ENCODE results near the gene DPP3. TPM values are rescaled to one million over a fixed set of nuclear protein-coding genes. Genes with fewer than 3 reads are reported as not detected.

Gene DPP3
- total RNA-seq, 1 experiment from 2014 or later, result 86.7 TPM

DNA sequence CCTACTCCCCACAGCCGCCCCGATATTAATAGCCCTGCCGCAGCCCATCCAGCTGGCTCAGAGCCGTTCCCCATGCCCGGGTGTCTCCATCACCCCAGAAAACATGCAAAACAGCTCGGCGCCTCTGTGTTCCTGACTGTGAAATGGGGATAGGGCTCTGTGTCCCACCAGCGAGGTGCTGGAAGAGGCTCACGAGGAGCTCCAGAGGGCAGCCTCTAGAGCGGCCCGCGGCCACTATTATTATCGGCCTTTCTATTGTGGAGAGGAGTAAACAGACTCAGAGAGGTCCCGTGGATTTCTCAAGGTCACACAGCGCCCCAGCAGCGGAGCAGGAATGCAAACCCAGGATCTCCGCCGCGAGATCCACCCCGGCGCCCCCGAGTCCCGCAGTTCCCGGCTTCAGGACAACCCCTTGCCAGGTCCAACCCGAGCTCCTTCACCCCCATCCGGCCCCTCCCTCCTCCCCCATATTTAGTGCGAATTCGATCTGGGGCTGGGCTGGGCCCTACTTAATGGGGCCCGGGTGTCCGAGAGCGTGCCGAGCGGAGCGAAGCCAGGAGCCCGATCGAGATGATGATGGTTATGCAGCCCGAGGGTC, 66.2 kb downstream of the DPP3 start, which contains the start of gene ACTN3 (continued):
- TF ChIP-seq MYBL2 (CRISPR knock-in tag; IDR thresholded peaks at IDR 0.05) (peak; percentile 77; the same call in 1 of the 2 replicates), OVOL2 (CRISPR knock-in tag; IDR thresholded peaks at IDR 0.05; ENCODE audit: borderline replicate concordance) (no peak), PRRX2 (CRISPR knock-in tag; IDR thresholded peaks at IDR 0.05) (0 out of 2 replicates have a peak, but pooled peaks have one; percentile 46), ZNF396 (CRISPR knock-in tag; IDR thresholded peaks at IDR 0.05; ENCODE audit: borderline replicate concordance) (peak; percentile 85; the same call in 1 of the 2 replicates), MXD4 (CRISPR knock-in tag; IDR thresholded peaks at IDR 0.05; ENCODE audit: borderline replicate concordance) (peak; percentile 61; the same call in 1 of the 2 replicates), EMX1 (CRISPR knock-in tag; IDR thresholded peaks at IDR 0.05) (peak; percentile 65; the same call in 1 of the 2 replicates), ZNF138 (CRISPR knock-in tag; conservative IDR thresholded peaks at IDR 0.05) (0 out of 2 replicates have a peak, but pooled peaks have one; percentile 57), HMGA2 (CRISPR knock-in tag; IDR thresholded peaks at IDR 0.05) (no peak), ZNF671 (CRISPR knock-in tag; IDR thresholded peaks at IDR 0.05) (peak; percentile 49; the same call in 1 of the 2 replicates), JAZF1 (CRISPR knock-in tag; IDR thresholded peaks at IDR 0.05) (no peak)
- TF ChIP-seq, protein P1, sequence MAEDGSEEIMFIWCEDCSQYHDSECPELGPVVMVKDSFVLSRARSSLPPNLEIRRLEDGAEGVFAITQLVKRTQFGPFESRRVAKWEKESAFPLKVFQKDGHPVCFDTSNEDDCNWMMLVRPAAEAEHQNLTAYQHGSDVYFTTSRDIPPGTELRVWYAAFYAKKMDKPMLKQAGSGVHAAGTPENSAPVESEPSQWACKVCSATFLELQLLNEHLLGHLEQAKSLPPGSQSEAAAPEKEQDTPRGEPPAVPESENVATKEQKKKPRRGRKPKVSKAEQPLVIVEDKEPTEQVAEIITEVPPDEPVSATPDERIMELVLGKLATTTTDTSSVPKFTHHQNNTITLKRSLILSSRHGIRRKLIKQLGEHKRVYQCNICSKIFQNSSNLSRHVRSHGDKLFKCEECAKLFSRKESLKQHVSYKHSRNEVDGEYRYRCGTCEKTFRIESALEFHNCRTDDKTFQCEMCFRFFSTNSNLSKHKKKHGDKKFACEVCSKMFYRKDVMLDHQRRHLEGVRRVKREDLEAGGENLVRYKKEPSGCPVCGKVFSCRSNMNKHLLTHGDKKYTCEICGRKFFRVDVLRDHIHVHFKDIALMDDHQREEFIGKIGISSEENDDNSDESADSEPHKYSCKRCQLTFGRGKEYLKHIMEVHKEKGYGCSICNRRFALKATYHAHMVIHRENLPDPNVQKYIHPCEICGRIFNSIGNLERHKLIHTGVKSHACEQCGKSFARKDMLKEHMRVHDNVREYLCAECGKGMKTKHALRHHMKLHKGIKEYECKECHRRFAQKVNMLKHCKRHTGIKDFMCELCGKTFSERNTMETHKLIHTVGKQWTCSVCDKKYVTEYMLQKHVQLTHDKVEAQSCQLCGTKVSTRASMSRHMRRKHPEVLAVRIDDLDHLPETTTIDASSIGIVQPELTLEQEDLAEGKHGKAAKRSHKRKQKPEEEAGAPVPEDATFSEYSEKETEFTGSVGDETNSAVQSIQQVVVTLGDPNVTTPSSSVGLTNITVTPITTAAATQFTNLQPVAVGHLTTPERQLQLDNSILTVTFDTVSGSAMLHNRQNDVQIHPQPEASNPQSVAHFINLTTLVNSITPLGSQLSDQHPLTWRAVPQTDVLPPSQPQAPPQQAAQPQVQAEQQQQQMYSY (CRISPR knock-in tag; IDR thresholded peaks at IDR 0.05), result 0 out of 2 replicates have a peak, but pooled peaks have one; percentile 8
- TF ChIP-seq, protein P2, sequence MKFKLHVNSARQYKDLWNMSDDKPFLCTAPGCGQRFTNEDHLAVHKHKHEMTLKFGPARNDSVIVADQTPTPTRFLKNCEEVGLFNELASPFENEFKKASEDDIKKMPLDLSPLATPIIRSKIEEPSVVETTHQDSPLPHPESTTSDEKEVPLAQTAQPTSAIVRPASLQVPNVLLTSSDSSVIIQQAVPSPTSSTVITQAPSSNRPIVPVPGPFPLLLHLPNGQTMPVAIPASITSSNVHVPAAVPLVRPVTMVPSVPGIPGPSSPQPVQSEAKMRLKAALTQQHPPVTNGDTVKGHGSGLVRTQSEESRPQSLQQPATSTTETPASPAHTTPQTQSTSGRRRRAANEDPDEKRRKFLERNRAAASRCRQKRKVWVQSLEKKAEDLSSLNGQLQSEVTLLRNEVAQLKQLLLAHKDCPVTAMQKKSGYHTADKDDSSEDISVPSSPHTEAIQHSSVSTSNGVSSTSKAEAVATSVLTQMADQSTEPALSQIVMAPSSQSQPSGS (CRISPR knock-in tag; IDR thresholded peaks at IDR 0.05; ENCODE audit: borderline replicate concordance, low read depth), result no peak
- TF ChIP-seq, protein P3, sequence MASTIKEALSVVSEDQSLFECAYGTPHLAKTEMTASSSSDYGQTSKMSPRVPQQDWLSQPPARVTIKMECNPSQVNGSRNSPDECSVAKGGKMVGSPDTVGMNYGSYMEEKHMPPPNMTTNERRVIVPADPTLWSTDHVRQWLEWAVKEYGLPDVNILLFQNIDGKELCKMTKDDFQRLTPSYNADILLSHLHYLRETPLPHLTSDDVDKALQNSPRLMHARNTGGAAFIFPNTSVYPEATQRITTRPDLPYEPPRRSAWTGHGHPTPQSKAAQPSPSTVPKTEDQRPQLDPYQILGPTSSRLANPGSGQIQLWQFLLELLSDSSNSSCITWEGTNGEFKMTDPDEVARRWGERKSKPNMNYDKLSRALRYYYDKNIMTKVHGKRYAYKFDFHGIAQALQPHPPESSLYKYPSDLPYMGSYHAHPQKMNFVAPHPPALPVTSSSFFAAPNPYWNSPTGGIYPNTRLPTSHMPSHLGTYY (CRISPR knock-in tag; IDR thresholded peaks at IDR 0.05), result peak; percentile 81; the same call in 1 of the 2 replicates
- TF ChIP-seq, protein P4, sequence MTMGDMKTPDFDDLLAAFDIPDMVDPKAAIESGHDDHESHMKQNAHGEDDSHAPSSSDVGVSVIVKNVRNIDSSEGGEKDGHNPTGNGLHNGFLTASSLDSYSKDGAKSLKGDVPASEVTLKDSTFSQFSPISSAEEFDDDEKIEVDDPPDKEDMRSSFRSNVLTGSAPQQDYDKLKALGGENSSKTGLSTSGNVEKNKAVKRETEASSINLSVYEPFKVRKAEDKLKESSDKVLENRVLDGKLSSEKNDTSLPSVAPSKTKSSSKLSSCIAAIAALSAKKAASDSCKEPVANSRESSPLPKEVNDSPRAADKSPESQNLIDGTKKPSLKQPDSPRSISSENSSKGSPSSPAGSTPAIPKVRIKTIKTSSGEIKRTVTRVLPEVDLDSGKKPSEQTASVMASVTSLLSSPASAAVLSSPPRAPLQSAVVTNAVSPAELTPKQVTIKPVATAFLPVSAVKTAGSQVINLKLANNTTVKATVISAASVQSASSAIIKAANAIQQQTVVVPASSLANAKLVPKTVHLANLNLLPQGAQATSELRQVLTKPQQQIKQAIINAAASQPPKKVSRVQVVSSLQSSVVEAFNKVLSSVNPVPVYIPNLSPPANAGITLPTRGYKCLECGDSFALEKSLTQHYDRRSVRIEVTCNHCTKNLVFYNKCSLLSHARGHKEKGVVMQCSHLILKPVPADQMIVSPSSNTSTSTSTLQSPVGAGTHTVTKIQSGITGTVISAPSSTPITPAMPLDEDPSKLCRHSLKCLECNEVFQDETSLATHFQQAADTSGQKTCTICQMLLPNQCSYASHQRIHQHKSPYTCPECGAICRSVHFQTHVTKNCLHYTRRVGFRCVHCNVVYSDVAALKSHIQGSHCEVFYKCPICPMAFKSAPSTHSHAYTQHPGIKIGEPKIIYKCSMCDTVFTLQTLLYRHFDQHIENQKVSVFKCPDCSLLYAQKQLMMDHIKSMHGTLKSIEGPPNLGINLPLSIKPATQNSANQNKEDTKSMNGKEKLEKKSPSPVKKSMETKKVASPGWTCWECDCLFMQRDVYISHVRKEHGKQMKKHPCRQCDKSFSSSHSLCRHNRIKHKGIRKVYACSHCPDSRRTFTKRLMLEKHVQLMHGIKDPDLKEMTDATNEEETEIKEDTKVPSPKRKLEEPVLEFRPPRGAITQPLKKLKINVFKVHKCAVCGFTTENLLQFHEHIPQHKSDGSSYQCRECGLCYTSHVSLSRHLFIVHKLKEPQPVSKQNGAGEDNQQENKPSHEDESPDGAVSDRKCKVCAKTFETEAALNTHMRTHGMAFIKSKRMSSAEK (CRISPR knock-in tag; IDR thresholded peaks at IDR 0.05; ENCODE audit: borderline replicate concordance), result 0 out of 2 replicates have a peak, but pooled peaks have one; percentile 53
- TF ChIP-seq, protein P5, sequence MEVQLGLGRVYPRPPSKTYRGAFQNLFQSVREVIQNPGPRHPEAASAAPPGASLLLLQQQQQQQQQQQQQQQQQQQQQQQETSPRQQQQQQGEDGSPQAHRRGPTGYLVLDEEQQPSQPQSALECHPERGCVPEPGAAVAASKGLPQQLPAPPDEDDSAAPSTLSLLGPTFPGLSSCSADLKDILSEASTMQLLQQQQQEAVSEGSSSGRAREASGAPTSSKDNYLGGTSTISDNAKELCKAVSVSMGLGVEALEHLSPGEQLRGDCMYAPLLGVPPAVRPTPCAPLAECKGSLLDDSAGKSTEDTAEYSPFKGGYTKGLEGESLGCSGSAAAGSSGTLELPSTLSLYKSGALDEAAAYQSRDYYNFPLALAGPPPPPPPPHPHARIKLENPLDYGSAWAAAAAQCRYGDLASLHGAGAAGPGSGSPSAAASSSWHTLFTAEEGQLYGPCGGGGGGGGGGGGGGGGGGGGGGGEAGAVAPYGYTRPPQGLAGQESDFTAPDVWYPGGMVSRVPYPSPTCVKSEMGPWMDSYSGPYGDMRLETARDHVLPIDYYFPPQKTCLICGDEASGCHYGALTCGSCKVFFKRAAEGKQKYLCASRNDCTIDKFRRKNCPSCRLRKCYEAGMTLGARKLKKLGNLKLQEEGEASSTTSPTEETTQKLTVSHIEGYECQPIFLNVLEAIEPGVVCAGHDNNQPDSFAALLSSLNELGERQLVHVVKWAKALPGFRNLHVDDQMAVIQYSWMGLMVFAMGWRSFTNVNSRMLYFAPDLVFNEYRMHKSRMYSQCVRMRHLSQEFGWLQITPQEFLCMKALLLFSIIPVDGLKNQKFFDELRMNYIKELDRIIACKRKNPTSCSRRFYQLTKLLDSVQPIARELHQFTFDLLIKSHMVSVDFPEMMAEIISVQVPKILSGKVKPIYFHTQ (CRISPR knock-in tag; IDR thresholded peaks at IDR 0.05), result peak; percentile 82; the same call in 1 of the 2 replicates
- TF ChIP-seq, protein P6, sequence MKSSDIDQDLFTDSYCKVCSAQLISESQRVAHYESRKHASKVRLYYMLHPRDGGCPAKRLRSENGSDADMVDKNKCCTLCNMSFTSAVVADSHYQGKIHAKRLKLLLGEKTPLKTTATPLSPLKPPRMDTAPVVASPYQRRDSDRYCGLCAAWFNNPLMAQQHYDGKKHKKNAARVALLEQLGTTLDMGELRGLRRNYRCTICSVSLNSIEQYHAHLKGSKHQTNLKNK (CRISPR knock-in tag; IDR thresholded peaks at IDR 0.05), result no peak

All from WTC11 (cell line).